ENCODE data around the gene GAREM1.

DNA sequence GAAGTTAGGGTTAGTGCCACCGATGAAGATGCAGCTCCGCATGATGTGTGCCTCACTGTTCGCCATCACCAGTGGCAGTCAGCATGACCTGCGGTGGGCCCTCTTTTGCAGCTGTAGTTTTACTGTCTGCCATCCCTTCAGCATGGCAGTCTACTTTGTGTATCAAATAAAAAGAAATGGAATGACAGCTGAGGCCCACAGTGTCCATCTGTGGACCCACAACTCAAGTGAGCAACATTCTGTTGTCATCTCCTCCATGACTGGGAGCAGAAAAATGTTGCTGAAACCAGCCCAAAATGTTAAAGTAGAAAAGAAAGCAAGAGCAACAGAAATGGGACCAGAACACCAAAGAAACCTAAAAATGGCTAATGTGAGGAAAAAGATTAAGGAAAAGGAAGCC, 152.1 kb downstream of the GAREM1 start:
- TF ChIP-seq POLR2A (IDR thresholded peaks at IDR 0.05; ENCODE audit: control extremely low read depth in 1 of 2, low read depth in 2 of 2, low read length in 2 of 2) (no peak), GTF2F1 (IDR thresholded peaks at IDR 0.05; ENCODE audit: borderline replicate concordance, low read depth, low read length) (no peak), JUN (IDR thresholded peaks at IDR 0.05; ENCODE audit: low read depth, low read length) (no peak), POLR2AphosphoS5 (IDR thresholded peaks at IDR 0.05; ENCODE audit: low read depth, low read length) (no peak), CEBPB (IDR thresholded peaks at IDR 0.05; ENCODE audit: low read depth, low read length) (no peak), EP300 (IDR thresholded peaks at IDR 0.05; ENCODE audit: borderline replicate concordance in 1 of 2, low read depth in 2 of 2, low read length in 2 of 2) (no peak), FOSL1 (IDR thresholded peaks at IDR 0.05; ENCODE audit: insufficient read depth, low read depth, low read length) (no peak), SP2 (IDR thresholded peaks at IDR 0.05; ENCODE audit: low read length) (no peak)
- TF ChIP-seq, protein P1, sequence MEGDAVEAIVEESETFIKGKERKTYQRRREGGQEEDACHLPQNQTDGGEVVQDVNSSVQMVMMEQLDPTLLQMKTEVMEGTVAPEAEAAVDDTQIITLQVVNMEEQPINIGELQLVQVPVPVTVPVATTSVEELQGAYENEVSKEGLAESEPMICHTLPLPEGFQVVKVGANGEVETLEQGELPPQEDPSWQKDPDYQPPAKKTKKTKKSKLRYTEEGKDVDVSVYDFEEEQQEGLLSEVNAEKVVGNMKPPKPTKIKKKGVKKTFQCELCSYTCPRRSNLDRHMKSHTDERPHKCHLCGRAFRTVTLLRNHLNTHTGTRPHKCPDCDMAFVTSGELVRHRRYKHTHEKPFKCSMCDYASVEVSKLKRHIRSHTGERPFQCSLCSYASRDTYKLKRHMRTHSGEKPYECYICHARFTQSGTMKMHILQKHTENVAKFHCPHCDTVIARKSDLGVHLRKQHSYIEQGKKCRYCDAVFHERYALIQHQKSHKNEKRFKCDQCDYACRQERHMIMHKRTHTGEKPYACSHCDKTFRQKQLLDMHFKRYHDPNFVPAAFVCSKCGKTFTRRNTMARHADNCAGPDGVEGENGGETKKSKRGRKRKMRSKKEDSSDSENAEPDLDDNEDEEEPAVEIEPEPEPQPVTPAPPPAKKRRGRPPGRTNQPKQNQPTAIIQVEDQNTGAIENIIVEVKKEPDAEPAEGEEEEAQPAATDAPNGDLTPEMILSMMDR (IDR thresholded peaks at IDR 0.05; ENCODE audit: control extremely low read depth in 1 of 3, insufficient read depth in 1 of 3, low read depth in 1 of 3, low read length in 3 of 3) = no peak

Data from H1 (cell line).